Measurements from ENCODE around the gene SHISA9.

DNA sequence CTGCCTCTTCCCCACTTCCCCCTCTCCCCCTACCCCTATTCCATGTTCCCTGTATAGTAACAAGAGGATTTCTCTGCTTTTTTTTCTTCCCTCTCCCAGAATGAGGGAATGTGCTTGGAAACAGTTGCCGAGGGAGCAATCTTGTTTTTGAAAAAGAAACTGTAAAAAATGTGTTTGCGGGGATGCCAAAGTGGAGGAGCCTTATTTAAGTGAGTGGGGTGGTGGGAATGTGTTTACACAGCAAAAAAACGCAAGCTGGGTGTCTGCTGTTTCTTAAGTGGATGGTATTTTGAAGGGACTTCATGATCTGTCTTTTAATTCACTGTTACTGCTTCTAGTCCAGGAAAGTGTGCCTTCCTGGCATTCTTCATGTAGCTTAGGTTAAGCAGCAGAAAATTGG, 254.4 kb downstream of the SHISA9 start:
- TF ChIP-seq CTCF (IDR thresholded peaks at IDR 0.05), result no peak
- no peak for TF ChIP-seq POLR2AphosphoS5 (IDR thresholded peaks at IDR 0.05)

All from esophagus muscularis mucosa (tissue), 3 donors.